Measurements from ENCODE around the gene PPP2CA. TPM values are rescaled to one million over a fixed set of nuclear protein-coding genes. Genes with fewer than 3 reads are reported as not detected.

The PPP2CA gene
- total RNA-seq, 1 donor = 60.9 TPM

GRCh38 chr5:134148986-134149539 is 76.8 kb downstream of the PPP2CA start:
- no peak overlapping the region for H3K4me3 ChIP-seq (ENCODE audit: low read depth, low read length)
- TF ChIP-seq CTCF (IDR thresholded peaks at IDR 0.05; ENCODE audit: insufficient read depth, low read depth, low read length) = no peak
- DNase-seq (ENCODE audit: low read depth) = no peak

- DNase-seq (ENCODE audit: low read depth) = no peak
- TF ChIP-seq CTCF (IDR thresholded peaks at IDR 0.05; ENCODE audit: insufficient read depth, low read depth, low read length) = no peak
- H3K4me3 ChIP-seq (ENCODE audit: low read depth, low read length) = no peak overlapping the region
Observed at GRCh38 chr5:134148316-134148715, 77.6 kb downstream of the PPP2CA start.

- DNase-seq (ENCODE audit: low read depth) = peak; percentile 18
Observed at GRCh38 chr5:134146651-134147518, 79.0 kb downstream of the PPP2CA start.

GRCh38 chr5:134145779-134146581 is 79.9 kb downstream of the PPP2CA start:
- no peak overlapping the region for H3K4me3 ChIP-seq (ENCODE audit: low read depth, low read length)
- TF ChIP-seq CTCF (IDR thresholded peaks at IDR 0.05; ENCODE audit: insufficient read depth, low read depth, low read length) = peak; percentile 95
- peak; percentile 68 for DNase-seq (ENCODE audit: low read depth)

More at GRCh38 chr5:134146651-134147518, 79.0 kb downstream of the PPP2CA start:
- H3K4me3 ChIP-seq (ENCODE audit: low read depth, low read length) = no peak overlapping the region
- TF ChIP-seq CTCF (IDR thresholded peaks at IDR 0.05; ENCODE audit: insufficient read depth, low read depth, low read length) = no peak

- no peak overlapping the region for H3K4me3 ChIP-seq (ENCODE audit: low read depth, low read length)
- no peak for TF ChIP-seq CTCF (IDR thresholded peaks at IDR 0.05; ENCODE audit: insufficient read depth, low read depth, low read length)
- DNase-seq (ENCODE audit: low read depth) = no peak
Observed at GRCh38 chr5:134145041-134145757, 80.7 kb downstream of the PPP2CA start.

Small RNA genes lying within 50 kb of the gene (small RNA-seq; reads per million reads assigned to genes)
- gene MIR3661 = not detected

Other genes starting within 250 kb of the PPP2CA start
- gene VDAC1, start 221.1 kb downstream of the PPP2CA start, total RNA-seq = 263 and 350 TPM in 2 replicates
- gene TCF7, start 111.4 kb downstream of the PPP2CA start, total RNA-seq = under 0.01 and 0.97 TPM in 2 replicates
- 164 and 166 TPM in 2 replicates for gene SKP1, start 49.1 kb downstream of the PPP2CA start, total RNA-seq
- gene CDKL3, start 141.1 kb upstream of the PPP2CA start, total RNA-seq = 0.43 and 0.97 TPM in 2 replicates
- gene UBE2B, start 145.5 kb upstream of the PPP2CA start, total RNA-seq = 20.3 and 28.9 TPM in 2 replicates
- 20.3 and 30.7 TPM in 2 replicates for gene CDKN2AIPNL, start 185.8 kb upstream of the PPP2CA start, total RNA-seq